Body of pancreas (tissue), 4 donors: ENCODE measurements around the gene HNRNPA3.

Experiments
- CTCF ChIP-seq, 7 experiments: fragments of 450-650 bp in 4 of 7; fragments of 200-600 bp in 3 of 7; sonication (generic) in 3 of 7; IDR thresholded peaks; one replicate each; pipeline ENCODE4 v1.5.1; 2016 to 2019; ENCODE audit warnings: antibody characterized with exemption in 7 of 7
- POLR2A ChIP-seq, 3 donors: fragments of 450-650 bp; IDR thresholded peaks; one replicate each; pipeline ENCODE4 v1.6.1; 2016; ENCODE audit warnings: antibody characterized with exemption in 3 of 3, mild to moderate bottlenecking in 2 of 3

GRCh38 chr2:177268187-177268871 lies 55.7 kb downstream of the HNRNPA3 start:
- TF ChIP-seq CTCF (IDR thresholded peaks at IDR 0.05): no peak
- no peak for TF ChIP-seq POLR2A (IDR thresholded peaks at IDR 0.05)
